K562 (cell line): ENCODE measurements around the gene TCEAL1. TPM values are rescaled to one million over a fixed set of nuclear protein-coding genes. Genes with fewer than 3 reads are reported as not detected.

Experiments
- ATAC-seq: fragments of 200-7000 bp; cut with Tn5 transposase; 3 replicates; pipeline ENCODE4 v1.9.1; 2020; ENCODE audit warnings: moderate library complexity
- BruUV-seq: library from RNA; stranded (reverse); fragments of 400-500 nt; replicated peaks from 2 replicates; lab custom pipeline; 2021; lab: Mats Ljungman, UMichigan
- CTCF ChIA-PET: fragments of 300-600 bp; formaldehyde crosslinking; extraction: SDS; loops from one replicate; lab custom pipeline; 2021; ENCODE audit warnings: low intra/inter-chr PET ratio; lab: Yijun Ruan, JAX
- POLR2A ChIA-PET: fragments of 300-600, 350-650 bp; sonication (Branson Sonifier 250); formaldehyde crosslinking; extraction: SDS; loops from one replicate; lab custom pipeline; 2021; ENCODE audit warnings: antibody characterized with exemption, inconsistent platforms; lab: Yijun Ruan, JAX
- DNase-seq, 4 experiments: peaks; one replicate each; pipeline versions ENCODE4 v3.0.0 to v3.0.0-alpha.2; 2011 to 2018; ENCODE audit warnings: low spot score in 3 of 4, mixed read lengths in 3 of 4; ENCODE audit errors: extremely low read depth in 1 of 4
- FAIRE-seq: peaks from 2 replicates; lab custom pipeline; 2011; peaks lifted over from hg19 to GRCh38; lab: Jason Lieb, UNC
- H2AFZ ChIP-seq: 2 replicates; pipeline ENCODE4 v1.6.0; 2011; ENCODE audit warnings: low read depth, low read length, control low read depth, inconsistent platforms
- H3K27ac ChIP-seq: fragments of 200-600 bp; 3 replicates; pipeline ENCODE4 v1.8.0; 2011; ENCODE audit warnings: low read depth, mild to moderate bottlenecking, control low read depth, inconsistent platforms, low read length, moderate library complexity, mixed read lengths; ENCODE audit errors: extremely low read depth
- H3K27me3 ChIP-seq, 2 experiments: fragments of 300-600 bp in 1 of 2; 2 replicates in 1 of 2; 3 replicates in 1 of 2; pipeline versions ENCODE4 v1.6.0 to v1.8.0; 2011; ENCODE audit warnings: inconsistent platforms in 2 of 2, low read length in 2 of 2, mild to moderate bottlenecking in 1 of 2, mixed read lengths in 1 of 2, moderate library complexity in 1 of 2; ENCODE audit not compliant: control insufficient read depth in 2 of 2, insufficient read depth in 2 of 2
- H3K36me3 ChIP-seq: fragments of 300-600 bp; 3 replicates; pipeline ENCODE4 v1.8.0; 2011; ENCODE audit warnings: mild to moderate bottlenecking, low read length, inconsistent platforms; ENCODE audit not compliant: control insufficient read depth, insufficient read depth
- H3K4me1 ChIP-seq, 2 experiments: fragments of 200-600 bp in 1 of 2; replicated peaks in 1 of 2; 2 replicates in 1 of 2; 3 replicates in 1 of 2; pipeline versions ENCODE4 v1.5.1 to v1.8.0; 2011; ENCODE audit warnings: inconsistent platforms in 2 of 2, low read length in 2 of 2, mild to moderate bottlenecking in 1 of 2, mixed read lengths in 1 of 2, moderate library complexity in 1 of 2; ENCODE audit not compliant: control insufficient read depth in 2 of 2, insufficient read depth in 2 of 2
- H3K4me2 ChIP-seq: 2 replicates; pipeline ENCODE4 v1.6.1; 2011; ENCODE audit warnings: low read length, control low read depth, inconsistent platforms, mixed read lengths; ENCODE audit not compliant: insufficient read depth
- H3K4me3 ChIP-seq: fragments of 200-600 bp; sonication (generic), shearing (Covaris generic); 2 replicates; pipeline ENCODE4 v1.5.1; 2016; ENCODE audit warnings: control low read depth, inconsistent platforms
- H3K79me2 ChIP-seq: fragments of 200-600 bp; 3 replicates; pipeline ENCODE4 v1.8.0; 2011; ENCODE audit warnings: low read length, inconsistent platforms; ENCODE audit not compliant: control insufficient read depth, insufficient read depth
- H3K9ac ChIP-seq, 2 experiments: 2 replicates each; pipeline versions ENCODE4 v1.6.0 to v1.6.1; 2011; ENCODE audit warnings: low read depth in 2 of 2, low read length in 2 of 2, control low read depth in 1 of 2, inconsistent platforms in 1 of 2, mild to moderate bottlenecking in 1 of 2, mixed read lengths in 1 of 2; ENCODE audit not compliant: insufficient read depth in 1 of 2
- H3K9me1 ChIP-seq: one replicate; pipeline ENCODE4 v1.6.0; 2011; ENCODE audit warnings: inconsistent platforms, mild to moderate bottlenecking, low read length, moderate library complexity; ENCODE audit not compliant: control insufficient read depth, insufficient read depth
- H3K9me3 ChIP-seq: replicated peaks from 2 replicates; pipeline ENCODE4 v1.5.1; 2011; ENCODE audit warnings: low read depth, low read length, inconsistent platforms; ENCODE audit not compliant: control insufficient read depth, insufficient read depth
- H4K20me1 ChIP-seq: replicated peaks from 2 replicates; pipeline ENCODE4 v1.6.1; 2011; ENCODE audit warnings: low read length, inconsistent platforms, mixed read lengths; ENCODE audit not compliant: control insufficient read depth, insufficient read depth
- ASH1L ChIP-seq: fragments of 450-650 bp; IDR thresholded peaks from 2 replicates; pipeline ENCODE4 v1.6.1; 2018; ENCODE audit warnings: borderline replicate concordance, mild to moderate bottlenecking, low read depth; ENCODE audit not compliant: partially characterized antibody
- MEF2A ChIP-seq: IDR thresholded peaks from 2 replicates; pipeline ENCODE4 v1.6.1; 2011; ENCODE audit warnings: low read depth, mild to moderate bottlenecking, low read length, moderate library complexity; ENCODE audit not compliant: control insufficient read depth
- RBFOX2 ChIP-seq: fragments of 200-400 bp; formaldehyde crosslinking; IDR thresholded peaks from 2 replicates; pipeline ENCODE4 v1.6.1; 2017; ENCODE audit warnings: low read depth, mild to moderate bottlenecking, low read length, moderate library complexity
- SIX5 ChIP-seq, 2 experiments: IDR thresholded peaks; 2 replicates each; pipeline ENCODE4 v1.6.1; 2011; ENCODE audit warnings: low read length in 2 of 2, borderline replicate concordance in 1 of 2, low read depth in 1 of 2, mild to moderate bottlenecking in 1 of 2, moderate library complexity in 1 of 2; ENCODE audit not compliant: insufficient read depth in 1 of 2
- THRAP3 ChIP-seq: fragments of 450-650 bp; IDR thresholded peaks from 2 replicates; pipeline ENCODE4 v1.6.1; 2016; ENCODE audit warnings: mild to moderate bottlenecking, inconsistent platforms, borderline replicate concordance
- ZNF551 ChIP-seq: fragments of 250-450 bp; sonication (Bioruptor Pico); IDR thresholded peaks from 2 replicates; pipeline ENCODE4 v1.5.0; 2021; ENCODE audit warnings: mild to moderate bottlenecking, moderate library complexity
- ZNF592 ChIP-seq: fragments of 450-650 bp; IDR thresholded peaks from 2 replicates; pipeline ENCODE4 v1.6.1; 2017; ENCODE audit warnings: antibody characterized with exemption, mild to moderate bottlenecking
- WGBS: fragments of 100-300 bp; shearing (Covaris generic); methylation state at CpG from one replicate; pipeline ENCODE4 v1.1.6; 2016; ENCODE audit warnings: low coverage, mixed read lengths; ENCODE audit not compliant: insufficient coverage; ENCODE audit errors: missing lambda C conversion rate; 5-methylcytosine and 5-hydroxymethylcytosine counted together
- in situ Hi-C: fragments of 300-500 bp; cut with MboI; formaldehyde crosslinking; loops from 4 replicates; pipeline ENCODE4 v1.15.0; 2018; ENCODE audit warnings: inconsistent platforms, mixed read lengths
- intact Hi-C: fragments of 100-400 bp; cut with micrococcal nuclease; formaldehyde crosslinking; loops from 2 replicates; pipeline ENCODE4 v1.14.2; 2022
- polyA plus RNA-seq, 8 experiments: library from polyadenylated mRNA; depleted of rRNA in 4 of 8; stranded (reverse) in 5 of 8; unstranded in 3 of 8; fragments of >200 nt; fragmentation: Nextera tagmentation in 2 of 8; fragmentation: Illumina TruSeq in 1 of 8; extraction: Ambion mirVana in 2 of 8; extraction: Trizol in 1 of 8; gene quantifications; 2 replicates each; pipeline versions ENCODE4 v1.2.1 to v1.2.3, GENCODE V29; 2011 to 2014; ENCODE audit warnings: inconsistent platforms in 1 of 8, missing spikeins in 1 of 8
- total RNA-seq, 7 experiments: library from RNA; depleted of rRNA in 6 of 7; stranded (reverse); fragments of >200 nt in 6 of 7; fragmentation: Illumina TruSeq in 2 of 7; extraction: Trizol in 2 of 7; gene quantifications; 2 replicates each; pipeline versions ENCODE4 v1.2.1 to v1.2.3, GENCODE V29; 2011 to 2021; ENCODE audit warnings: low replicate concordance in 1 of 7
- TF ChIP-seq, protein P1 (sequence below): fragments of 250-450 bp; sonication (Bioruptor Pico); IDR thresholded peaks from 2 replicates; pipeline ENCODE4 v1.4.0; 2020; ENCODE audit warnings: borderline replicate concordance
- TF ChIP-seq, protein P2 (sequence below): fragments of 250-450 bp; sonication (Bioruptor Pico); IDR thresholded peaks from 2 replicates; pipeline ENCODE4 v1.4.0; 2020

TCEAL1 gene
- total and polyA plus RNA-seq, 9 of the 15 experiments (the other 6 are each of a cell fraction or from before 2014, with no cell fraction given): 2.1 to 5.3 (median 4.0) TPM

GRCh38 chrX:103586314-103586646 is 42.5 kb upstream of the TCEAL1 start (continued):
- TF ChIP-seq ZNF592 (no peak), ASH1L (no peak), RBFOX2 (no peak)

DNA sequence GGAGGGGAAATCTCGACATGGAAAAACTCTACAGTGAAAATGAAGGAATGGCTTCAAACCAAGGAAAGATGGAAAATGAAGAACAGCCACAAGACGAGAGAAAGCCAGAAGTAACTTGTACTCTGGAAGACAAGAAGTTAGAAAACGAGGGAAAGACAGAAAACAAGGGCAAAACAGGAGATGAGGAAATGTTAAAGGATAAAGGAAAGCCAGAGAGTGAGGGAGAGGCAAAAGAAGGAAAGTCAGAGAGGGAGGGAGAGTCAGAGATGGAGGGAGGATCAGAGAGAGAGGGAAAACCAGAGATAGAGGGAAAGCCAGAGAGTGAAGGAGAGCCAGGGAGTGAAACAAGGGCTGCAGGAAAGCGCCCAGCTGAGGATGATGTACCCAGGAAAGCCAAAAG is 42.1 kb upstream of the TCEAL1 start:
- H3K27ac ChIP-seq: no peak overlapping the region
- intact Hi-C loops: no loop called here
- CTCF ChIA-PET: no interaction called here
- 31% methylated on average over 3 of the region's 4 CpGs for WGBS
- peaks cover 0 to 5% of the 10 kb centered on the region in 2 experiments; a peak in 3 of 5 replicates for H3K4me1 ChIP-seq
- no peaks in the 10 kb centered on the region for H3K79me2 ChIP-seq
- no peak overlapping the region for H2AFZ ChIP-seq
- no peak for DNase-seq
- H4K20me1 ChIP-seq: no peaks in the 10 kb centered on the region
- H3K4me3 ChIP-seq: no peak overlapping the region
- BruUV-seq: no TSS peak
- 0 out of 5 replicates have a peak, but pooled peaks cover 0 to 6% of the 10 kb centered on the region in 2 experiments for H3K27me3 ChIP-seq
- ATAC-seq: no peak
- H3K9me3 ChIP-seq: no peaks in the 10 kb centered on the region
- H3K36me3 ChIP-seq: no peaks in the 10 kb centered on the region
- no peak overlapping the region for H3K4me2 ChIP-seq
- no peak overlapping the region for H3K9ac ChIP-seq
- H3K9me1 ChIP-seq: no peaks in the 10 kb centered on the region
- POLR2A ChIA-PET: no interaction called here
- in situ Hi-C loops: no loop called here
- FAIRE-seq: no peak
- TF ChIP-seq ZNF551 (no peak), MEF2A (no peak), SIX5 (IDR thresholded peaks at IDR 0.05; ENCODE audit: borderline replicate concordance in 1 of 2, insufficient read depth in 1 of 2, low read depth in 1 of 2, low read length in 2 of 2) (no peak), THRAP3 (no peak)
- TF ChIP-seq, protein P1, sequence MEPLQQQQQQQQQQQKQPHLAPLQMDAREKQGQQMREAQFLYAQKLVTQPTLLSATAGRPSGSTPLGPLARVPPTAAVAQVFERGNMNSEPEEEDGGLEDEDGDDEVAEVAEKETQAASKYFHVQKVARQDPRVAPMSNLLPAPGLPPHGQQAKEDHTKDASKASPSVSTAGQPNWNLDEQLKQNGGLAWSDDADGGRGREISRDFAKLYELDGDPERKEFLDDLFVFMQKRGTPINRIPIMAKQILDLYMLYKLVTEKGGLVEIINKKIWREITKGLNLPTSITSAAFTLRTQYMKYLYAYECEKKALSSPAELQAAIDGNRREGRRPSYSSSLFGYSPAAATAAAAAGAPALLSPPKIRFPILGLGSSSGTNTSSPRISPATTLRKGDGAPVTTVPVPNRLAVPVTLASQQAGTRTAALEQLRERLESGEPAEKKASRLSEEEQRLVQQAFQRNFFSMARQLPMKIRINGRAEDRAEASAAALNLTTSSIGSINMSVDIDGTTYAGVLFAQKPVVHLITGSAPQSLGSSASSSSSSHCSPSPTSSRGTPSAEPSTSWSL (CRISPR knock-in tag): no peak
- TF ChIP-seq, protein P2, sequence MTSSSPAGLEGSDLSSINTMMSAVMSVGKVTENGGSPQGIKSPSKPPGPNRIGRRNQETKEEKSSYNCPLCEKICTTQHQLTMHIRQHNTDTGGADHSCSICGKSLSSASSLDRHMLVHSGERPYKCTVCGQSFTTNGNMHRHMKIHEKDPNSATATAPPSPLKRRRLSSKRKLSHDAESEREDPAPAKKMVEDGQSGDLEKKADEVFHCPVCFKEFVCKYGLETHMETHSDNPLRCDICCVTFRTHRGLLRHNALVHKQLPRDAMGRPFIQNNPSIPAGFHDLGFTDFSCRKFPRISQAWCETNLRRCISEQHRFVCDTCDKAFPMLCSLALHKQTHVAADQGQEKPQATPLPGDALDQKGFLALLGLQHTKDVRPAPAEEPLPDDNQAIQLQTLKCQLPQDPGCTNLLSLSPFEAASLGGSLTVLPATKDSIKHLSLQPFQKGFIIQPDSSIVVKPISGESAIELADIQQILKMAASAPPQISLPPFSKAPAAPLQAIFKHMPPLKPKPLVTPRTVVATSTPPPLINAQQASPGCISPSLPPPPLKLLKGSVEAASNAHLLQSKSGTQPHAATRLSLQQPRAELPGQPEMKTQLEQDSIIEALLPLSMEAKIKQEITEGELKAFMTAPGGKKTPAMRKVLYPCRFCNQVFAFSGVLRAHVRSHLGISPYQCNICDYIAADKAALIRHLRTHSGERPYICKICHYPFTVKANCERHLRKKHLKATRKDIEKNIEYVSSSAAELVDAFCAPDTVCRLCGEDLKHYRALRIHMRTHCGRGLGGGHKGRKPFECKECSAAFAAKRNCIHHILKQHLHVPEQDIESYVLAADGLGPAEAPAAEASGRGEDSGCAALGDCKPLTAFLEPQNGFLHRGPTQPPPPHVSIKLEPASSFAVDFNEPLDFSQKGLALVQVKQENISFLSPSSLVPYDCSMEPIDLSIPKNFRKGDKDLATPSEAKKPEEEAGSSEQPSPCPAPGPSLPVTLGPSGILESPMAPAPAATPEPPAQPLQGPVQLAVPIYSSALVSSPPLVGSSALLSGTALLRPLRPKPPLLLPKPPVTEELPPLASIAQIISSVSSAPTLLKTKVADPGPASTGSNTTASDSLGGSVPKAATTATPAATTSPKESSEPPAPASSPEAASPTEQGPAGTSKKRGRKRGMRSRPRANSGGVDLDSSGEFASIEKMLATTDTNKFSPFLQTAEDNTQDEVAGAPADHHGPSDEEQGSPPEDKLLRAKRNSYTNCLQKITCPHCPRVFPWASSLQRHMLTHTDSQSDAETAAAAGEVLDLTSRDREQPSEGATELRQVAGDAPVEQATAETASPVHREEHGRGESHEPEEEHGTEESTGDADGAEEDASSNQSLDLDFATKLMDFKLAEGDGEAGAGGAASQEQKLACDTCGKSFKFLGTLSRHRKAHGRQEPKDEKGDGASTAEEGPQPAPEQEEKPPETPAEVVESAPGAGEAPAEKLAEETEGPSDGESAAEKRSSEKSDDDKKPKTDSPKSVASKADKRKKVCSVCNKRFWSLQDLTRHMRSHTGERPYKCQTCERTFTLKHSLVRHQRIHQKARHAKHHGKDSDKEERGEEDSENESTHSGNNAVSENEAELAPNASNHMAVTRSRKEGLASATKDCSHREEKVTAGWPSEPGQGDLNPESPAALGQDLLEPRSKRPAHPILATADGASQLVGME (CRISPR knock-in tag): no peak
